GM23338 (cell line): Measurements from ENCODE around the gene TXNRD1. TPM values are rescaled to one million over a fixed set of nuclear protein-coding genes. Genes with fewer than 3 reads are reported as not detected.

Experiments used
- ATAC-seq: fragments of 200-7000 bp; cut with Tn5 transposase; 3 replicates; pipeline ENCODE4 v1.9.1; 2020
- DNase-seq: peaks from one replicate; pipeline ENCODE4 v3.0.0-alpha.2; 2015; ENCODE audit warnings: low spot score
- H2AFZ ChIP-seq: fragments of 200-600 bp; sonication (generic); 2 replicates; pipeline ENCODE4 v1.8.0; 2016; ENCODE audit warnings: antibody characterized with exemption, mild to moderate bottlenecking, moderate library complexity
- H3F3A ChIP-seq: fragments of 200-600 bp; sonication (generic); replicated peaks from 2 replicates; pipeline ENCODE4 v1.8.0; 2017; ENCODE audit warnings: antibody characterized with exemption, mixed run types, low read depth
- H3K27ac ChIP-seq: fragments of 200-600 bp; sonication (generic); 2 replicates; pipeline ENCODE4 v1.6.1; 2016; ENCODE audit warnings: low read depth
- H3K27me3 ChIP-seq: fragments of 200-600 bp; sonication (generic); 2 replicates; pipeline ENCODE4 v1.8.0; 2016; ENCODE audit warnings: mild to moderate bottlenecking, mixed run types, moderate library complexity; ENCODE audit not compliant: insufficient read depth
- H3K36me3 ChIP-seq: fragments of 200-600 bp; sonication (generic); 2 replicates; pipeline ENCODE4 v1.8.0; 2016; ENCODE audit warnings: mild to moderate bottlenecking; ENCODE audit not compliant: insufficient read depth
- H3K4me1 ChIP-seq: fragments of 200-600 bp; sonication (generic); 2 replicates; pipeline ENCODE4 v1.8.0; 2016; ENCODE audit warnings: mild to moderate bottlenecking, moderate library complexity; ENCODE audit not compliant: insufficient read depth
- H3K4me2 ChIP-seq: fragments of 200-600 bp; sonication (generic); 2 replicates; pipeline ENCODE4 v1.7.1; 2017; ENCODE audit warnings: mixed run types
- H3K4me3 ChIP-seq: fragments of 200-600 bp; sonication (generic); 2 replicates; pipeline ENCODE4 v1.6.1; 2016; ENCODE audit warnings: mixed run types
- H3K79me2 ChIP-seq: fragments of 200-600 bp; sonication (generic); replicated peaks from 2 replicates; pipeline ENCODE4 v1.8.0; 2017; ENCODE audit warnings: mild to moderate bottlenecking; ENCODE audit not compliant: insufficient read depth
- H3K9me2 ChIP-seq: fragments of 200-600 bp; sonication (generic); 2 replicates; pipeline ENCODE4 v1.8.0; 2017; ENCODE audit not compliant: insufficient read depth
- H4K20me1 ChIP-seq: fragments of 200-600 bp; sonication (generic); replicated peaks from 2 replicates; pipeline ENCODE4 v1.8.0; 2017; ENCODE audit warnings: mild to moderate bottlenecking; ENCODE audit not compliant: insufficient read depth
- H3K27ac Mint-ChIP-seq: 2 replicates; pipeline ENCODE4 v1.8.0; 2020; ENCODE audit warnings: inconsistent platforms, mild to moderate bottlenecking, moderate library complexity, mixed read lengths
- H3K27me3 Mint-ChIP-seq: 3 replicates; pipeline ENCODE4 v1.8.0; 2022; ENCODE audit warnings: low read depth, mild to moderate bottlenecking, moderate library complexity, mixed read lengths, inconsistent platforms; ENCODE audit not compliant: insufficient read depth, poor library complexity
- H3K36me3 Mint-ChIP-seq: 3 replicates; pipeline ENCODE4 v1.8.0; 2021; ENCODE audit warnings: low read depth, mild to moderate bottlenecking, inconsistent platforms, moderate library complexity, mixed read lengths
- H3K4me1 Mint-ChIP-seq: 3 replicates; pipeline ENCODE4 v1.8.0; 2020; ENCODE audit warnings: mild to moderate bottlenecking, inconsistent platforms, mixed read lengths
- H3K4me3 Mint-ChIP-seq: 3 replicates; pipeline ENCODE4 v1.8.0; 2021; ENCODE audit warnings: moderate library complexity, mild to moderate bottlenecking, inconsistent platforms, mixed read lengths
- H3K9me3 Mint-ChIP-seq: 3 replicates; pipeline ENCODE4 v1.8.0; 2020; ENCODE audit warnings: moderate library complexity, mild to moderate bottlenecking, inconsistent platforms, mixed read lengths
- CREB1 ChIP-seq: fragments of 250-450 bp; sonication (Bioruptor Pico); IDR thresholded peaks from 2 replicates; pipeline ENCODE4 v1.5.0; 2020; ENCODE audit warnings: low read depth, mild to moderate bottlenecking, moderate library complexity
- JUNB ChIP-seq: IDR thresholded peaks from one replicate; pipeline ENCODE4 v1.6.1; 2016; ENCODE audit warnings: antibody characterized with exemption; ENCODE audit not compliant: unreplicated experiment
- POLR2AphosphoS5 ChIP-seq: IDR thresholded peaks from 2 replicates; pipeline ENCODE4 v1.6.1; 2016; ENCODE audit warnings: antibody characterized with exemption, low read depth
- STAT1 ChIP-seq: IDR thresholded peaks from one replicate; pipeline ENCODE4 v1.6.1; 2016; ENCODE audit warnings: antibody characterized with exemption; ENCODE audit not compliant: unreplicated experiment
- ZNF114 ChIP-seq: fragments of 250-450 bp; sonication (Bioruptor Pico); IDR thresholded peaks from 2 replicates; pipeline ENCODE4 v1.5.0; 2020; ENCODE audit warnings: mild to moderate bottlenecking, moderate library complexity
- ZNF331 ChIP-seq: fragments of 250-450 bp; sonication (Bioruptor Pico); IDR thresholded peaks from 2 replicates; pipeline ENCODE4 v1.5.0; 2020; ENCODE audit warnings: low read depth, mild to moderate bottlenecking, moderate library complexity
- polyA plus RNA-seq: library from polyadenylated mRNA; unstranded; fragments of >200 nt; fragmentation: Nextera tagmentation; extraction: Ambion mirVana; gene quantifications from 2 replicates; pipeline ENCODE4 v1.2.1, GENCODE V29; 2016
- total RNA-seq: library from RNA; depleted of rRNA; stranded (reverse); fragments of >200 nt; shearing (Covaris generic); gene quantifications from 2 replicates; pipeline ENCODE4 v1.2.3, GENCODE V29; 2014
- TF ChIP-seq, protein P1 (sequence below): fragments of 250-450 bp; sonication (Bioruptor Pico); IDR thresholded peaks from 2 replicates; pipeline ENCODE4 v1.5.0; 2020; ENCODE audit warnings: mild to moderate bottlenecking, moderate library complexity
- TF ChIP-seq, protein P2 (sequence below): IDR thresholded peaks from one replicate; pipeline ENCODE4 v1.6.1; 2018; ENCODE audit warnings: antibody characterized with exemption; ENCODE audit not compliant: unreplicated experiment
- TF ChIP-seq, protein P3 (sequence below), 2 experiments: fragments of 200-600 bp in 1 of 2; sonication (generic) in 1 of 2; conservative IDR thresholded peaks; 2 replicates each; pipeline versions ENCODE4 v1.5.1 to v1.6.1; 2016 to 2017; ENCODE audit warnings: antibody characterized with exemption in 2 of 2, low read depth in 2 of 2, mild to moderate bottlenecking in 2 of 2, moderate library complexity in 1 of 2

TXNRD1 gene
- total and polyA plus RNA-seq, 2 experiments from 2014 or later, result 115 to 127 TPM

DNA sequence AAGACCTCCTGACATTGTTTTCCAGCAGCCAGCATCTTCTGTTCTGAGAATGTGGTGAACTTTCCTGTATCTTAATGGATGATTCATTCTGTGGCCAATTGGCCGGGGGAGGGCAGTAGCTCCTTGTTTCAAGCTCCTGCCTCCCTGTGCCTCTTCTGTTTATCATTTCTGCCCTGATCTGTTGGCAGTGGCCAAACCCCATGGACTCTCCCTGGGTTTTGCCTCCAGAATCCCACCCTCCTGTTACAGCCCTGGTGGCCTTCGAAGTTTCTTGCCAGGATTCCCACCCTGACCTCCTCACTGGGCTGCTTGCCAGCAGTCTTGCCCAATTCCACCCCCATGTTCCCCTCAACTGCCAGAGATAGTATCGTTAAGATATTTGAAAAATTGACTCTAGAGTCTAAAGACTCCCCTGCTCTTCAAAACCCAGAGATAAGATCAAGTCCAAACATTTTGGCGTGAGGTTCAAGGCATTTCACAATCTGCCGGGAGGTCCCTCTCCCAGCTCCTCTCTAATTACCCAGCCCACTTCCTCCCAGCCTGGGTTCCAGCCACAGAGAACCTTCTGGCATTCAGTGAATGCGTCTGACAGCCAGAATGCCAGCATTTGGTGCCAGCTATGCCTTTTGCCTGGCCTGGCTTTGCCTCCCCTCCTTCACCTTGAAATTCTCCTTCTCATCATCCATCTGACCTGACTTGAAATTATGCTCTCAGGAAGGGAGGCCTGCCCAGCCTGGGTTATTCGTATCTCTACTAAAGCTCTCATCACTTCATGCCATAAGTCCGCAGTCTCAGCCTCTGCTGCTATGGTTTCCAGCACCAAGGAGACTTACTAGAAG is 37.7 kb upstream of the TXNRD1 start (continued):
- TF ChIP-seq, protein P1, sequence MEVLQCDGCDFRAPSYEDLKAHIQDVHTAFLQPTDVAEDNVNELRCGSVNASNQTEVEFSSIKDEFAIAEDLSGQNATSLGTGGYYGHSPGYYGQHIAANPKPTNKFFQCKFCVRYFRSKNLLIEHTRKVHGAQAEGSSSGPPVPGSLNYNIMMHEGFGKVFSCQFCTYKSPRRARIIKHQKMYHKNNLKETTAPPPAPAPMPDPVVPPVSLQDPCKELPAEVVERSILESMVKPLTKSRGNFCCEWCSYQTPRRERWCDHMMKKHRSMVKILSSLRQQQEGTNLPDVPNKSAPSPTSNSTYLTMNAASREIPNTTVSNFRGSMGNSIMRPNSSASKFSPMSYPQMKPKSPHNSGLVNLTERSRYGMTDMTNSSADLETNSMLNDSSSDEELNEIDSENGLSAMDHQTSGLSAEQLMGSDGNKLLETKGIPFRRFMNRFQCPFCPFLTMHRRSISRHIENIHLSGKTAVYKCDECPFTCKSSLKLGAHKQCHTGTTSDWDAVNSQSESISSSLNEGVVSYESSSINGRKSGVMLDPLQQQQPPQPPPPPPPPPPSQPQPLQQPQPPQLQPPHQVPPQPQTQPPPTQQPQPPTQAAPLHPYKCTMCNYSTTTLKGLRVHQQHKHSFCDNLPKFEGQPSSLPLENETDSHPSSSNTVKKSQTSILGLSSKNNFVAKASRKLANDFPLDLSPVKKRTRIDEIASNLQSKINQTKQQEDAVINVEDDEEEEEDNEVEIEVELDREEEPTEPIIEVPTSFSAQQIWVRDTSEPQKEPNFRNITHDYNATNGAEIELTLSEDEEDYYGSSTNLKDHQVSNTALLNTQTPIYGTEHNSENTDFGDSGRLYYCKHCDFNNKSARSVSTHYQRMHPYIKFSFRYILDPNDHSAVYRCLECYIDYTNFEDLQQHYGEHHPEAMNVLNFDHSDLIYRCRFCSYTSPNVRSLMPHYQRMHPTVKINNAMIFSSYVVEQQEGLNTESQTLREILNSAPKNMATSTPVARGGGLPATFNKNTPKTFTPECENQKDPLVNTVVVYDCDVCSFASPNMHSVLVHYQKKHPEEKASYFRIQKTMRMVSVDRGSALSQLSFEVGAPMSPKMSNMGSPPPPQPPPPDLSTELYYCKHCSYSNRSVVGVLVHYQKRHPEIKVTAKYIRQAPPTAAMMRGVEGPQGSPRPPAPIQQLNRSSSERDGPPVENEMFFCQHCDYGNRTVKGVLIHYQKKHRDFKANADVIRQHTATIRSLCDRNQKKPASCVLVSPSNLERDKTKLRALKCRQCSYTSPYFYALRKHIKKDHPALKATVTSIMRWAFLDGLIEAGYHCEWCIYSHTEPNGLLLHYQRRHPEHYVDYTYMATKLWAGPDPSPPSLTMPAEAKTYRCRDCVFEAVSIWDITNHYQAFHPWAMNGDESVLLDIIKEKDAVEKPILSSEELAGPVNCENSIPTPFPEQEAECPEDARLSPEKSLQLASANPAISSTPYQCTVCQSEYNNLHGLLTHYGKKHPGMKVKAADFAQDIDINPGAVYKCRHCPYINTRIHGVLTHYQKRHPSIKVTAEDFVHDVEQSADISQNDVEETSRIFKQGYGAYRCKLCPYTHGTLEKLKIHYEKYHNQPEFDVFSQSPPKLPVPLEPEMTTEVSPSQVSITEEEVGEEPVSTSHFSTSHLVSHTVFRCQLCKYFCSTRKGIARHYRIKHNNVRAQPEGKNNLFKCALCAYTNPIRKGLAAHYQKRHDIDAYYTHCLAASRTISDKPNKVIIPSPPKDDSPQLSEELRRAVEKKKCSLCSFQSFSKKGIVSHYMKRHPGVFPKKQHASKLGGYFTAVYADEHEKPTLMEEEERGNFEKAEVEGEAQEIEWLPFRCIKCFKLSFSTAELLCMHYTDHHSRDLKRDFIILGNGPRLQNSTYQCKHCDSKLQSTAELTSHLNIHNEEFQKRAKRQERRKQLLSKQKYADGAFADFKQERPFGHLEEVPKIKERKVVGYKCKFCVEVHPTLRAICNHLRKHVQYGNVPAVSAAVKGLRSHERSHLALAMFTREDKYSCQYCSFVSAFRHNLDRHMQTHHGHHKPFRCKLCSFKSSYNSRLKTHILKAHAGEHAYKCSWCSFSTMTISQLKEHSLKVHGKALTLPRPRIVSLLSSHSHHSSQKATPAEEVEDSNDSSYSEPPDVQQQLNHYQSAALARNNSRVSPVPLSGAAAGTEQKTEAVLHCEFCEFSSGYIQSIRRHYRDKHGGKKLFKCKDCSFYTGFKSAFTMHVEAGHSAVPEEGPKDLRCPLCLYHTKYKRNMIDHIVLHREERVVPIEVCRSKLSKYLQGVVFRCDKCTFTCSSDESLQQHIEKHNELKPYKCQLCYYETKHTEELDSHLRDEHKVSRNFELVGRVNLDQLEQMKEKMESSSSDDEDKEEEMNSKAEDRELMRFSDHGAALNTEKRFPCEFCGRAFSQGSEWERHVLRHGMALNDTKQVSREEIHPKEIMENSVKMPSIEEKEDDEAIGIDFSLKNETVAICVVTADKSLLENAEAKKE (CRISPR knock-in tag), result no peak
- no peak for TF ChIP-seq CREB1

DNA sequence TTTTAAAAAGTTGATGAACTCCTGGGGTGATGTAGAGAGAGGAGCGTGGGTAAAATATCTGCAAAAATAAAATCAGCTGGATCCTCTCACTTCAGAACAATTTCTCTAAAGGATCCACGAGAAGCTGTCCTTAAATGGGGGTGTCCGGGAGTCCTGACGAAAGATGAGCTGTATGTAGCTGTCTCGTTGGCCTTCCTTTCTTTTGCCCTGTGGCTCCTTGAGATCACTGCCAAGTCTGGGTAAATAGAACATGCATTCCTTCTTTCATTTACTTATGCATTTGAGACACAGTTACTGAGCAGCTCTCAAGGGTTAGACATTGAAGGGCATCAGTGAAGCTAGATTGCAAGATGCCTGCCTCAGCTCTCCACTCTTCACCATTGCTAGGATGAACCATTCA is 35.2 kb upstream of the TXNRD1 start:
- H3K4me1 Mint-ChIP-seq, result no peaks in the 10 kb centered on the region
- no peak overlapping the region for H3K27ac ChIP-seq
- no peak overlapping the region for H3K4me3 Mint-ChIP-seq
- H3F3A ChIP-seq, result no peaks in the 10 kb centered on the region
- peaks cover 5% of the 10 kb centered on the region for H3K27me3 Mint-ChIP-seq
- no peaks in the 10 kb centered on the region for H3K4me1 ChIP-seq
- no peak overlapping the region for H3K4me3 ChIP-seq
- no peaks in the 10 kb centered on the region for H3K36me3 ChIP-seq
- peaks cover 16% of the 10 kb centered on the region; the same call in 2 of the 3 replicates for H3K36me3 Mint-ChIP-seq
- ATAC-seq (no peak), DNase-seq (no peak)
- no peaks in the 10 kb centered on the region for H4K20me1 ChIP-seq
- 0 out of 2 replicates have a peak overlapping the region, but pooled peaks have one; percentile 43 for H2AFZ ChIP-seq
- no peak overlapping the region for H3K27ac Mint-ChIP-seq
- H3K4me2 ChIP-seq, result no peak overlapping the region
- H3K79me2 ChIP-seq, result no peaks in the 10 kb centered on the region
- H3K27me3 ChIP-seq, result no peaks in the 10 kb centered on the region
- peaks cover 25% of the 10 kb centered on the region for H3K9me3 Mint-ChIP-seq
- no peaks in the 10 kb centered on the region for H3K9me2 ChIP-seq
- TF ChIP-seq ZNF114 (no peak), ZNF331 (CRISPR knock-in tag) (no peak), STAT1 (no peak), POLR2AphosphoS5 (no peak), JUNB (no peak)
- TF ChIP-seq, protein P2, sequence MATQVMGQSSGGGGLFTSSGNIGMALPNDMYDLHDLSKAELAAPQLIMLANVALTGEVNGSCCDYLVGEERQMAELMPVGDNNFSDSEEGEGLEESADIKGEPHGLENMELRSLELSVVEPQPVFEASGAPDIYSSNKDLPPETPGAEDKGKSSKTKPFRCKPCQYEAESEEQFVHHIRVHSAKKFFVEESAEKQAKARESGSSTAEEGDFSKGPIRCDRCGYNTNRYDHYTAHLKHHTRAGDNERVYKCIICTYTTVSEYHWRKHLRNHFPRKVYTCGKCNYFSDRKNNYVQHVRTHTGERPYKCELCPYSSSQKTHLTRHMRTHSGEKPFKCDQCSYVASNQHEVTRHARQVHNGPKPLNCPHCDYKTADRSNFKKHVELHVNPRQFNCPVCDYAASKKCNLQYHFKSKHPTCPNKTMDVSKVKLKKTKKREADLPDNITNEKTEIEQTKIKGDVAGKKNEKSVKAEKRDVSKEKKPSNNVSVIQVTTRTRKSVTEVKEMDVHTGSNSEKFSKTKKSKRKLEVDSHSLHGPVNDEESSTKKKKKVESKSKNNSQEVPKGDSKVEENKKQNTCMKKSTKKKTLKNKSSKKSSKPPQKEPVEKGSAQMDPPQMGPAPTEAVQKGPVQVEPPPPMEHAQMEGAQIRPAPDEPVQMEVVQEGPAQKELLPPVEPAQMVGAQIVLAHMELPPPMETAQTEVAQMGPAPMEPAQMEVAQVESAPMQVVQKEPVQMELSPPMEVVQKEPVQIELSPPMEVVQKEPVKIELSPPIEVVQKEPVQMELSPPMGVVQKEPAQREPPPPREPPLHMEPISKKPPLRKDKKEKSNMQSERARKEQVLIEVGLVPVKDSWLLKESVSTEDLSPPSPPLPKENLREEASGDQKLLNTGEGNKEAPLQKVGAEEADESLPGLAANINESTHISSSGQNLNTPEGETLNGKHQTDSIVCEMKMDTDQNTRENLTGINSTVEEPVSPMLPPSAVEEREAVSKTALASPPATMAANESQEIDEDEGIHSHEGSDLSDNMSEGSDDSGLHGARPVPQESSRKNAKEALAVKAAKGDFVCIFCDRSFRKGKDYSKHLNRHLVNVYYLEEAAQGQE, result no peak
- TF ChIP-seq, protein P3, sequence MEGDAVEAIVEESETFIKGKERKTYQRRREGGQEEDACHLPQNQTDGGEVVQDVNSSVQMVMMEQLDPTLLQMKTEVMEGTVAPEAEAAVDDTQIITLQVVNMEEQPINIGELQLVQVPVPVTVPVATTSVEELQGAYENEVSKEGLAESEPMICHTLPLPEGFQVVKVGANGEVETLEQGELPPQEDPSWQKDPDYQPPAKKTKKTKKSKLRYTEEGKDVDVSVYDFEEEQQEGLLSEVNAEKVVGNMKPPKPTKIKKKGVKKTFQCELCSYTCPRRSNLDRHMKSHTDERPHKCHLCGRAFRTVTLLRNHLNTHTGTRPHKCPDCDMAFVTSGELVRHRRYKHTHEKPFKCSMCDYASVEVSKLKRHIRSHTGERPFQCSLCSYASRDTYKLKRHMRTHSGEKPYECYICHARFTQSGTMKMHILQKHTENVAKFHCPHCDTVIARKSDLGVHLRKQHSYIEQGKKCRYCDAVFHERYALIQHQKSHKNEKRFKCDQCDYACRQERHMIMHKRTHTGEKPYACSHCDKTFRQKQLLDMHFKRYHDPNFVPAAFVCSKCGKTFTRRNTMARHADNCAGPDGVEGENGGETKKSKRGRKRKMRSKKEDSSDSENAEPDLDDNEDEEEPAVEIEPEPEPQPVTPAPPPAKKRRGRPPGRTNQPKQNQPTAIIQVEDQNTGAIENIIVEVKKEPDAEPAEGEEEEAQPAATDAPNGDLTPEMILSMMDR (conservative IDR thresholded peaks at IDR 0.05; ENCODE audit: low read depth in 2 of 2), result no peak
